ENCODE measurements around the gene GLOD5.

DNA sequence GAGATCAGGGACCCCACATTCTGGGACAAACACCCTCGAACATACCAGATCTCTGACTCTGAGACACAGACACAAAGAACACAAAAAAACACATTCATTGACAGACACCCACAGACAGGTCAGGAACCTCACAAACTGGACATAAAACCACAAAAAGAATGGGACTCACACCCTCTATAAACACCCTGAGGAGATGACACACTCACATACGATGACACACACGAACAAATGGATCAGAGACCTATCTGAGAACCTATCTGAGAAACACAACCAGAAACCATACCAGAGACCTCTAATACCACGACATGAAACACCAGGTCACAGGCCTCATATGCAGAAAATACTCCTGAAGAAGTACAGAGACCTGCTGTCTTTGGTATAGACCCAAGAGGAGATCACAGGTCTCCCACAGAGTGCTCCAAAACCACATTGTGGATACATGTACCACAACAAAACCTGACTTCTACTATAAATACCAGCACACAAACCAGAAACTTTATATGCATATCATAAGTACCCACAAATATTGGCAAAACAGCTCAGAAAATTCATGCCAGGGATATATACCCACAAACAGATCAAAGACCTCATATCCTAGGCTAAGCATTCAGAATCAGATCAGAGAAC lies 45.6 kb upstream of the GLOD5 start:
- TF ChIP-seq, protein P1, sequence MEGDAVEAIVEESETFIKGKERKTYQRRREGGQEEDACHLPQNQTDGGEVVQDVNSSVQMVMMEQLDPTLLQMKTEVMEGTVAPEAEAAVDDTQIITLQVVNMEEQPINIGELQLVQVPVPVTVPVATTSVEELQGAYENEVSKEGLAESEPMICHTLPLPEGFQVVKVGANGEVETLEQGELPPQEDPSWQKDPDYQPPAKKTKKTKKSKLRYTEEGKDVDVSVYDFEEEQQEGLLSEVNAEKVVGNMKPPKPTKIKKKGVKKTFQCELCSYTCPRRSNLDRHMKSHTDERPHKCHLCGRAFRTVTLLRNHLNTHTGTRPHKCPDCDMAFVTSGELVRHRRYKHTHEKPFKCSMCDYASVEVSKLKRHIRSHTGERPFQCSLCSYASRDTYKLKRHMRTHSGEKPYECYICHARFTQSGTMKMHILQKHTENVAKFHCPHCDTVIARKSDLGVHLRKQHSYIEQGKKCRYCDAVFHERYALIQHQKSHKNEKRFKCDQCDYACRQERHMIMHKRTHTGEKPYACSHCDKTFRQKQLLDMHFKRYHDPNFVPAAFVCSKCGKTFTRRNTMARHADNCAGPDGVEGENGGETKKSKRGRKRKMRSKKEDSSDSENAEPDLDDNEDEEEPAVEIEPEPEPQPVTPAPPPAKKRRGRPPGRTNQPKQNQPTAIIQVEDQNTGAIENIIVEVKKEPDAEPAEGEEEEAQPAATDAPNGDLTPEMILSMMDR (IDR thresholded peaks at IDR 0.05; ENCODE audit: control extremely low read depth in 1 of 3, insufficient read depth in 1 of 3, low read depth in 1 of 3, low read length in 3 of 3), result no peak
- TF ChIP-seq JUN (IDR thresholded peaks at IDR 0.05; ENCODE audit: low read depth, low read length) (no peak), EZH2 (IDR thresholded peaks at IDR 0.05; ENCODE audit: low read depth, low read length, severe bottlenecking) (no peak)

Measured in H1 (cell line).